T-cell (primary cell): ENCODE data around the gene SYT3. TPM values are rescaled to one million over a fixed set of nuclear protein-coding genes. Genes with fewer than 3 reads are reported as not detected.

Source experiments
- ATAC-seq, 4 experiments: fragments of 200-7000 bp in 3 of 4; fragments of 150-1000 bp in 1 of 4; cut with Tn5 transposase; replicated peaks in 1 of 4; 1 replicate in 3 of 4; 2 replicates in 1 of 4; pipeline ENCODE4 v1.10.0; 2021; ENCODE audit warnings: moderate library complexity in 3 of 4, mild to moderate bottlenecking in 2 of 4, moderate number of reproducible peaks in 1 of 4
- CTCF ChIA-PET, 2 donors: fragments of 300-600 bp; sonication (Branson Sonifier 250); formaldehyde crosslinking; loops; one replicate each; lab custom pipeline; 2022; ENCODE audit warnings: antibody characterized with exemption in 2 of 2; lab: Charles Lee
- POLR2A ChIA-PET, 2 donors: fragments of 300-600 bp; sonication (Branson Sonifier 250); formaldehyde crosslinking; loops; one replicate each; lab custom pipeline; 2022; ENCODE audit warnings: antibody characterized with exemption in 2 of 2; lab: Charles Lee
- DNase-seq, 35 experiments: peaks; one replicate each; pipeline versions ENCODE4 v3.0.0 to v3.0.0-alpha.2; 2013 to 2023
- H3K27ac ChIP-seq: one replicate; pipeline ENCODE4 v1.5.1; 2013; ENCODE audit warnings: low read length
- H3K27me3 ChIP-seq, 2 experiments: replicated peaks in 1 of 2; 1 replicate in 1 of 2; 2 replicates in 1 of 2; pipeline versions ENCODE4 v1.6.1 to v1.7.0; 2013; ENCODE audit warnings: low read length in 1 of 2, mixed read lengths in 1 of 2; ENCODE audit not compliant: control insufficient read depth in 2 of 2, insufficient read depth in 2 of 2; ENCODE audit errors: extremely low read depth in 1 of 2
- H3K36me3 ChIP-seq, 2 donors: 1 replicate in 1 of 2; 2 replicates in 1 of 2; pipeline versions ENCODE4 v1.6.1 to v1.7.0; 2013; ENCODE audit warnings: low read length in 1 of 2; ENCODE audit not compliant: control insufficient read depth in 2 of 2, insufficient read depth in 1 of 2; ENCODE audit errors: extremely low read depth in 1 of 2
- H3K4me1 ChIP-seq, 2 experiments: 1 replicate in 1 of 2; 2 replicates in 1 of 2; pipeline versions ENCODE4 v1.6.1 to v1.7.0; 2013; ENCODE audit warnings: low read length in 2 of 2, mixed read lengths in 1 of 2; ENCODE audit not compliant: insufficient read depth in 2 of 2, control insufficient read depth in 1 of 2; ENCODE audit errors: extremely low read depth in 1 of 2
- H3K4me3 ChIP-seq, 2 donors: 1 replicate in 1 of 2; 2 replicates in 1 of 2; pipeline versions ENCODE4 v1.5.1 to v1.7.0; 2013; ENCODE audit warnings: mild to moderate bottlenecking in 2 of 2, low read length in 1 of 2, moderate library complexity in 1 of 2; ENCODE audit not compliant: control insufficient read depth in 1 of 2; ENCODE audit errors: extremely low read depth in 1 of 2
- H3K9me3 ChIP-seq: 2 replicates; pipeline ENCODE4 v1.7.0; 2013
- H3K27ac Mint-ChIP-seq, 2 donors: one replicate each; pipeline ENCODE4 v1.8.0; 2020 to 2021; ENCODE audit warnings: mild to moderate bottlenecking in 2 of 2, mixed read lengths in 2 of 2
- H3K27me3 Mint-ChIP-seq, 2 donors: one replicate each; pipeline ENCODE4 v1.8.0; 2021 to 2022; ENCODE audit warnings: mixed read lengths in 2 of 2
- H3K36me3 Mint-ChIP-seq: one replicate; pipeline ENCODE4 v1.8.0; 2021; ENCODE audit warnings: mixed read lengths
- H3K4me1 Mint-ChIP-seq, 3 donors: one replicate each; pipeline ENCODE4 v1.8.0; 2020 to 2022; ENCODE audit warnings: mixed read lengths in 3 of 3, mild to moderate bottlenecking in 1 of 3
- H3K4me3 Mint-ChIP-seq, 3 donors: one replicate each; pipeline ENCODE4 v1.8.0; 2020 to 2022; ENCODE audit warnings: mild to moderate bottlenecking in 3 of 3, mixed read lengths in 3 of 3, moderate library complexity in 3 of 3
- H3K9me3 Mint-ChIP-seq, 3 donors: one replicate each; pipeline ENCODE4 v1.8.0; 2020 to 2022; ENCODE audit warnings: mixed read lengths in 3 of 3
- WGBS: methylation state at CpG from one replicate; pipeline ENCODE4 v1.1.5; 2013; ENCODE audit warnings: missing lambda C conversion rate; ENCODE audit not compliant: insufficient coverage; 5-methylcytosine and 5-hydroxymethylcytosine counted together
- total RNA-seq, 35 experiments: library from RNA in 6 of 35; stranded (reverse) in 6 of 35; fragments of 120-200 nt in 1 of 35; gene quantifications; one replicate each; pipeline versions ENCODE4 v1.2.1 to v1.2.4 and lab custom pipeline; 2013 to 2026

Gene SYT3
- total RNA-seq, 5 donors from 2014 or later (not counting 1 experiment from before 2014, with no cell fraction given): 0.41 to 0.68 (median 0.57) TPM; not detected in 2

GRCh38 chr19:50649433-50650391 lies 10.0 kb upstream of the SYT3 start, which contains the start of gene C19orf81:
TSS of gene C19orf81 (plus strand) at chr19:50649445. CDS start at chr19:50649445, 0 bp downstream.
- Mint-ChIP-seq H3K9me3 (peaks cover 0 to 9% (median 8%) of the 10 kb centered on the region in 3 donors), H3K36me3 (no peaks in the 10 kb centered on the region), H3K4me1 (no peaks in the 10 kb centered on the region), H3K4me3 (no peak within 1 kb of the TSS), H3K27ac (no peak within 1 kb of the TSS), H3K27me3 (peaks cover 44 to 48% of the 10 kb centered on the region in 2 donors)
- Histone ChIP-seq H3K4me1 (no peaks in the 10 kb centered on the region), H3K27ac (no peak within 1 kb of the TSS), H3K36me3 (no peaks in the 10 kb centered on the region), H3K27me3 (peaks cover 0 to 62% of the 10 kb centered on the region in 2 experiments), H3K9me3 (no peaks in the 10 kb centered on the region), H3K4me3 (no peak within 1 kb of the TSS)
- 43% methylated on average over 6 of the region's 7 CpGs for WGBS
- ATAC-seq (no peak), DNase-seq (no peak)
- ChIA-PET POLR2A (no interaction called here), CTCF (no interaction called here)

GRCh38 chr19:50648659-50649058 lies 9.0 kb upstream of the SYT3 start:
- H3K27me3 ChIP-seq: peaks cover 0 to 59% of the 10 kb centered on the region in 2 experiments
- ATAC-seq (no peak), DNase-seq (no peak)
- Mint-ChIP-seq H3K4me3 (no peak overlapping the region), H3K27ac (no peak overlapping the region), H3K4me1 (no peaks in the 10 kb centered on the region), H3K36me3 (no peaks in the 10 kb centered on the region), H3K9me3 (peaks cover 0 to 8% (median 5%) of the 10 kb centered on the region in 3 donors), H3K27me3 (peaks cover 35 to 37% of the 10 kb centered on the region in 2 donors)
- H3K27ac ChIP-seq: no peak overlapping the region
- H3K4me3 ChIP-seq: no peak overlapping the region
- ChIA-PET CTCF (no interaction called here), POLR2A (no interaction called here)
- 69% methylated on average over 3 of the region's 5 CpGs for WGBS
- no peaks in the 10 kb centered on the region for H3K4me1 ChIP-seq
- H3K9me3 ChIP-seq: no peaks in the 10 kb centered on the region
- H3K36me3 ChIP-seq: no peaks in the 10 kb centered on the region

- CTCF ChIA-PET: no interaction called here
These were observed 8.4 kb upstream of the SYT3 start for GRCh38 chr19:50647879-50648615.

GRCh38 chr19:50646074-50646807 lies 6.6 kb upstream of the SYT3 start:
- ChIA-PET POLR2A (no interaction called here), CTCF (interaction anchor here in 1 of 2 donors (1.0 kb wide), 1 partner anchor 10 kb away, joined by 3 read pairs; no protein-coding TSS in a partner anchor)
- Histone ChIP-seq H3K27ac (no peak overlapping the region), H3K4me3 (no peak overlapping the region), H3K9me3 (no peaks in the 10 kb centered on the region), H3K36me3 (no peaks in the 10 kb centered on the region), H3K27me3 (peaks cover 0 to 58% of the 10 kb centered on the region in 2 experiments), H3K4me1 (no peaks in the 10 kb centered on the region)
- Mint-ChIP-seq H3K9me3 (peaks cover 0 to 8% (median 5%) of the 10 kb centered on the region in 3 donors), H3K27me3 (peaks cover 27 to 33% of the 10 kb centered on the region in 2 donors), H3K4me1 (no peaks in the 10 kb centered on the region), H3K36me3 (no peaks in the 10 kb centered on the region), H3K27ac (no peak overlapping the region), H3K4me3 (no peak overlapping the region)
- 64% methylated on average over 5 of the region's 6 CpGs for WGBS
- no peak for DNase-seq
- no peak for ATAC-seq

More at GRCh38 chr19:50647879-50648615, 8.4 kb upstream of the SYT3 start:
- no peaks in the 10 kb centered on the region for H3K9me3 ChIP-seq
- no peaks in the 10 kb centered on the region for H3K4me1 Mint-ChIP-seq
- WGBS: 58% methylated on average over 2 of the region's 10 CpGs
- no peaks in the 10 kb centered on the region for H3K4me1 ChIP-seq
- no peak overlapping the region for H3K4me3 ChIP-seq
- DNase-seq (no peak), ATAC-seq (no peak)
- no peak overlapping the region for H3K27ac Mint-ChIP-seq
- POLR2A ChIA-PET: no interaction called here
- peaks cover 0 to 57% of the 10 kb centered on the region in 2 experiments for H3K27me3 ChIP-seq
- no peaks in the 10 kb centered on the region for H3K36me3 ChIP-seq
- no peak overlapping the region for H3K27ac ChIP-seq
- peaks cover 31 to 33% of the 10 kb centered on the region in 2 donors for H3K27me3 Mint-ChIP-seq
- H3K36me3 Mint-ChIP-seq: no peaks in the 10 kb centered on the region
- no peak overlapping the region for H3K4me3 Mint-ChIP-seq
- H3K9me3 Mint-ChIP-seq: peaks cover 0 to 8% (median 5%) of the 10 kb centered on the region in 3 donors

GRCh38 chr19:50645107-50645506 lies 5.4 kb upstream of the SYT3 start:
- H3K36me3 ChIP-seq: no peaks in the 10 kb centered on the region
- CTCF ChIA-PET: no interaction called here
- Mint-ChIP-seq H3K4me1 (peaks cover 0 to 1% (median 0%) of the 10 kb centered on the region in 3 donors), H3K27ac (no peak overlapping the region), H3K27me3 (peaks cover 24 to 37% of the 10 kb centered on the region in 2 donors), H3K4me3 (no peak overlapping the region), H3K36me3 (no peaks in the 10 kb centered on the region), H3K9me3 (peaks cover 0 to 8% (median 4%) of the 10 kb centered on the region in 3 donors)
- H3K27ac ChIP-seq: no peak overlapping the region
- peaks cover 0 to 61% of the 10 kb centered on the region in 2 experiments for H3K27me3 ChIP-seq
- no peaks in the 10 kb centered on the region for H3K9me3 ChIP-seq
- 78% methylated on average over 6 of the region's 6 CpGs for WGBS
- no peak for DNase-seq
- no peak for ATAC-seq
- no peak overlapping the region for H3K4me3 ChIP-seq
- H3K4me1 ChIP-seq: peaks cover 0 to under 1% of the 10 kb centered on the region in 2 experiments
- POLR2A ChIA-PET: no interaction called here
